AG04449 (cell line): Measurements from ENCODE around the gene SRRT.
A peak's percentile ranks its signal among the peaks of the same experiment; 100 is the strongest.

Experiments used
- CTCF ChIA-PET: fragments of 350-600 bp; formaldehyde crosslinking; extraction: SDS; loops from one replicate; lab custom pipeline; 2021; ENCODE audit warnings: antibody characterized with exemption; lab: Yijun Ruan, JAX
- POLR2A ChIA-PET: fragments of 400-600, 350-600 bp; formaldehyde crosslinking; extraction: SDS; loops from one replicate; lab custom pipeline; 2020; ENCODE audit warnings: antibody characterized with exemption, inconsistent platforms; lab: Yijun Ruan, JAX
- DNase-seq: peaks from one replicate; pipeline ENCODE4 v3.0.0-alpha.2; 2010; ENCODE audit warnings: low read depth, low spot score
- H3K4me3 ChIP-seq: 2 replicates; pipeline ENCODE4 v1.5.1; 2011; ENCODE audit warnings: low read depth, mild to moderate bottlenecking, control low read depth, low read length
- CTCF ChIP-seq: IDR thresholded peaks from one replicate; pipeline ENCODE4 v1.5.1; 2011; ENCODE audit warnings: mild to moderate bottlenecking, moderate library complexity, low read length, control low read depth, inconsistent platforms; ENCODE audit not compliant: insufficient read depth; ENCODE audit errors: missing control alignments

Gene SRRT

GRCh38 chr7:100875356-100875751 is 451 bp downstream of the SRRT start:
- peak overlapping the region; percentile 91 for H3K4me3 ChIP-seq
- ChIA-PET POLR2A (interaction anchor here (0.7 to 2.8 kb wide), 12 partner anchors 8 to 343 kb away, joined by 3 to 40 read pairs (median 3); partner anchors contain the start of genes MOSPD3, POP7, SERPINE1 and SLC12A9), CTCF (interaction anchor here (1.1 to 2.8 kb wide), 5 partner anchors 12 to 184 kb away, joined by 3 to 17 read pairs (median 7); partner anchors contain the start of genes POP7, SLC12A9 and UFSP1)
- TF ChIP-seq CTCF: no peak
- DNase-seq: no peak

- ChIA-PET CTCF (interaction anchor here (0.6 to 1.8 kb wide), 3 partner anchors 9 to 318 kb away, joined by 3 to 5 read pairs (median 4); no protein-coding TSS in a partner anchor), POLR2A (interaction anchor here (0.8 to 1.9 kb wide), 2 partner anchors 8 to 12 kb away, joined by 3 to 9 read pairs; partner anchors contain the start of gene UFSP1)
- no peak for DNase-seq
- no peak for TF ChIP-seq CTCF
- no peak overlapping the region for H3K4me3 ChIP-seq
Measured at GRCh38 chr7:100878013-100878412, 3.1 kb downstream of the SRRT start.

GRCh38 chr7:100878685-100879084 is 3.8 kb downstream of the SRRT start:
- ChIA-PET POLR2A (interaction anchor here (1.9 kb wide), 1 partner anchor 11 kb away, joined by 9 read pairs; the partner anchor contains the start of gene UFSP1), CTCF (interaction anchor here (0.6 to 1.8 kb wide), 3 partner anchors 8 to 319 kb away, joined by 3 to 5 read pairs (median 4); no protein-coding TSS in a partner anchor)
- H3K4me3 ChIP-seq: no peak overlapping the region
- TF ChIP-seq CTCF: no peak
- DNase-seq: no peak

GRCh38 chr7:100879685-100880261 is 4.9 kb downstream of the SRRT start:
- H3K4me3 ChIP-seq: no peak overlapping the region
- ChIA-PET CTCF (no interaction called here), POLR2A (no interaction called here)
- TF ChIP-seq CTCF: no peak
- no peak for DNase-seq

- POLR2A ChIA-PET: interaction anchor here (0.6 kb wide), 1 partner anchor 451 kb away, joined by 3 read pairs; no protein-coding TSS in a partner anchor
- H3K4me3 ChIP-seq: no peak overlapping the region
- DNase-seq: no peak
- TF ChIP-seq CTCF: no peak
- CTCF ChIA-PET: no interaction called here
Measured at GRCh38 chr7:100880645-100881044, 5.7 kb downstream of the SRRT start.

GRCh38 chr7:100881136-100881535 is 6.2 kb downstream of the SRRT start:
- no peak overlapping the region for H3K4me3 ChIP-seq
- POLR2A ChIA-PET: interaction anchor here (0.6 kb wide), 2 partner anchors 255 to 451 kb away, joined by 3 read pairs; no protein-coding TSS in a partner anchor
- no peak for DNase-seq
- TF ChIP-seq CTCF: no peak
- CTCF ChIA-PET: no interaction called here
